ENCODE results near the gene OPN3.

Gene OPN3

DNA sequence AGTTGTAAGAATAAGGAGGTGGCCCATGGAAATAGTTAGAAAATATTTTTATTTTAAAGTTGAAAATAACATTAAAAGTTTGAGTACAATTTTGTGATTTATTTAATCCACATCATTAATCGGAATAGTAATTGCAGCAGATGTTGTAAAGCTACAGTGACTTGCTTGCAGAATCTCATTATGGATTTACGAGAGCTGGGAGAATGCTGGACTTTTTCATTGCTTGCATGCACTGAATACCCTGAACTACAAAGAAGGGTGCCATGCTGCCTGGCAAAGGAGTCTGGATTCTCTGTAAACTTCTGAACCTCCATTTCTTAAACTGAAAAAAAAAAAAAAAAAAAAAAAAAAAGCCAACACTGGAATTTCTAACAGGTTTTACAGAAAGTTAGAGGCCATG is 38.4 kb upstream of the OPN3 start:
- no peak for ATAC-seq
- TF ChIP-seq ESRRG (CRISPR knock-in tag; IDR thresholded peaks at IDR 0.05) = no peak
- TF ChIP-seq ZNF8 (CRISPR knock-in tag; IDR thresholded peaks at IDR 0.05) = no peak
- TF ChIP-seq, protein P1, sequence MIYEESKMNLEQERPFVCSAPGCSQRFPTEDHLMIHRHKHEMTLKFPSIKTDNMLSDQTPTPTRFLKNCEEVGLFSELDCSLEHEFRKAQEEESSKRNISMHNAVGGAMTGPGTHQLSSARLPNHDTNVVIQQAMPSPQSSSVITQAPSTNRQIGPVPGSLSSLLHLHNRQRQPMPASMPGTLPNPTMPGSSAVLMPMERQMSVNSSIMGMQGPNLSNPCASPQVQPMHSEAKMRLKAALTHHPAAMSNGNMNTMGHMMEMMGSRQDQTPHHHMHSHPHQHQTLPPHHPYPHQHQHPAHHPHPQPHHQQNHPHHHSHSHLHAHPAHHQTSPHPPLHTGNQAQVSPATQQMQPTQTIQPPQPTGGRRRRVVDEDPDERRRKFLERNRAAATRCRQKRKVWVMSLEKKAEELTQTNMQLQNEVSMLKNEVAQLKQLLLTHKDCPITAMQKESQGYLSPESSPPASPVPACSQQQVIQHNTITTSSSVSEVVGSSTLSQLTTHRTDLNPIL (CRISPR knock-in tag; IDR thresholded peaks at IDR 0.05; ENCODE audit: low read depth) = no peak
- no peak for TF ChIP-seq TCF4 (CRISPR knock-in tag; IDR thresholded peaks at IDR 0.05; ENCODE audit: borderline replicate concordance)
- TF ChIP-seq, protein P2, sequence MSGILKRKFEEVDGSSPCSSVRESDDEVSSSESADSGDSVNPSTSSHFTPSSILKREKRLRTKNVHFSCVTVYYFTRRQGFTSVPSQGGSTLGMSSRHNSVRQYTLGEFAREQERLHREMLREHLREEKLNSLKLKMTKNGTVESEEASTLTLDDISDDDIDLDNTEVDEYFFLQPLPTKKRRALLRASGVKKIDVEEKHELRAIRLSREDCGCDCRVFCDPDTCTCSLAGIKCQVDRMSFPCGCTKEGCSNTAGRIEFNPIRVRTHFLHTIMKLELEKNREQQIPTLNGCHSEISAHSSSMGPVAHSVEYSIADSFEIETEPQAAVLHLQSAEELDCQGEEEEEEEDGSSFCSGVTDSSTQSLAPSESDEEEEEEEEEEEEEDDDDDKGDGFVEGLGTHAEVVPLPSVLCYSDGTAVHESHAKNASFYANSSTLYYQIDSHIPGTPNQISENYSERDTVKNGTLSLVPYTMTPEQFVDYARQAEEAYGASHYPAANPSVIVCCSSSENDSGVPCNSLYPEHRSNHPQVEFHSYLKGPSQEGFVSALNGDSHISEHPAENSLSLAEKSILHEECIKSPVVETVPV (CRISPR knock-in tag; IDR thresholded peaks at IDR 0.05) = no peak
- no peak for TF ChIP-seq PPARA (CRISPR knock-in tag; IDR thresholded peaks at IDR 0.05; ENCODE audit: borderline replicate concordance)
- TF ChIP-seq ZNF70 (CRISPR knock-in tag; IDR thresholded peaks at IDR 0.05) = no peak
- no peak for TF ChIP-seq BACH2 (CRISPR knock-in tag; IDR thresholded peaks at IDR 0.05; ENCODE audit: borderline replicate concordance)
- TF ChIP-seq ARNTL (CRISPR knock-in tag; IDR thresholded peaks at IDR 0.05; ENCODE audit: borderline replicate concordance, low read depth) = no peak
- no peak for TF ChIP-seq ZFP30 (CRISPR knock-in tag; IDR thresholded peaks at IDR 0.05)

DNA sequence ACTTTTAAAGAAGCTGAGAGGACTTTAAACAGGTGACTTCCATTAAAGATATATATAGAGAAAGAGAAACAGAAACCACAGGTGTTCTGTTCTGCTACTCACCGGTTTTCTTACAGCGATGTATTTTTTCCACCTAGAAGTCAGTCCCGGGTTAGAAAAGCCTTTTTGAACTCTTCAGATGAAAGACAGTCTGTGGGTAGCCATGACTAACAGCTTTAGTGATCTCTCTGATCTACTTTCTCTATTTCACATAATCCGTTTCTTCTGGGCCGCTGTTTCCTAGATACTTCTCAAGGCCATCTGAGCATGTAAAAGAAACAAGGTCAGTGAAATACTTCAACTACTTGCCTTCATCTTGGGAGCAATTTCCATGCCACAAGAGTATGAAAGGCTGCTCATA is 37.0 kb upstream of the OPN3 start:
- ATAC-seq = no peak
- TF ChIP-seq ZNF70 (CRISPR knock-in tag; IDR thresholded peaks at IDR 0.05) = no peak
- no peak for TF ChIP-seq BACH2 (CRISPR knock-in tag; IDR thresholded peaks at IDR 0.05; ENCODE audit: borderline replicate concordance)
- TF ChIP-seq ZFP30 (CRISPR knock-in tag; IDR thresholded peaks at IDR 0.05) = no peak
- TF ChIP-seq, protein P3, sequence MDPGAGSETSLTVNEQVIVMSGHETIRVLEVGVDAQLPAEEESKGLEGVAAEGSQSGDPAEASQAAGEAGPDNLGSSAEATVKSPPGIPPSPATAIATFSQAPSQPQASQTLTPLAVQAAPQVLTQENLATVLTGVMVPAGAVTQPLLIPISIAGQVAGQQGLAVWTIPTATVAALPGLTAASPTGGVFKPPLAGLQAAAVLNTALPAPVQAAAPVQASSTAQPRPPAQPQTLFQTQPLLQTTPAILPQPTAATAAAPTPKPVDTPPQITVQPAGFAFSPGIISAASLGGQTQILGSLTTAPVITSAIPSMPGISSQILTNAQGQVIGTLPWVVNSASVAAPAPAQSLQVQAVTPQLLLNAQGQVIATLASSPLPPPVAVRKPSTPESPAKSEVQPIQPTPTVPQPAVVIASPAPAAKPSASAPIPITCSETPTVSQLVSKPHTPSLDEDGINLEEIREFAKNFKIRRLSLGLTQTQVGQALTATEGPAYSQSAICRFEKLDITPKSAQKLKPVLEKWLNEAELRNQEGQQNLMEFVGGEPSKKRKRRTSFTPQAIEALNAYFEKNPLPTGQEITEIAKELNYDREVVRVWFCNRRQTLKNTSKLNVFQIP (CRISPR knock-in tag; IDR thresholded peaks at IDR 0.05; ENCODE audit: borderline replicate concordance, low read depth) = no peak
- no peak for TF ChIP-seq ARNTL (CRISPR knock-in tag; IDR thresholded peaks at IDR 0.05; ENCODE audit: borderline replicate concordance, low read depth)
- TF ChIP-seq, protein P4, sequence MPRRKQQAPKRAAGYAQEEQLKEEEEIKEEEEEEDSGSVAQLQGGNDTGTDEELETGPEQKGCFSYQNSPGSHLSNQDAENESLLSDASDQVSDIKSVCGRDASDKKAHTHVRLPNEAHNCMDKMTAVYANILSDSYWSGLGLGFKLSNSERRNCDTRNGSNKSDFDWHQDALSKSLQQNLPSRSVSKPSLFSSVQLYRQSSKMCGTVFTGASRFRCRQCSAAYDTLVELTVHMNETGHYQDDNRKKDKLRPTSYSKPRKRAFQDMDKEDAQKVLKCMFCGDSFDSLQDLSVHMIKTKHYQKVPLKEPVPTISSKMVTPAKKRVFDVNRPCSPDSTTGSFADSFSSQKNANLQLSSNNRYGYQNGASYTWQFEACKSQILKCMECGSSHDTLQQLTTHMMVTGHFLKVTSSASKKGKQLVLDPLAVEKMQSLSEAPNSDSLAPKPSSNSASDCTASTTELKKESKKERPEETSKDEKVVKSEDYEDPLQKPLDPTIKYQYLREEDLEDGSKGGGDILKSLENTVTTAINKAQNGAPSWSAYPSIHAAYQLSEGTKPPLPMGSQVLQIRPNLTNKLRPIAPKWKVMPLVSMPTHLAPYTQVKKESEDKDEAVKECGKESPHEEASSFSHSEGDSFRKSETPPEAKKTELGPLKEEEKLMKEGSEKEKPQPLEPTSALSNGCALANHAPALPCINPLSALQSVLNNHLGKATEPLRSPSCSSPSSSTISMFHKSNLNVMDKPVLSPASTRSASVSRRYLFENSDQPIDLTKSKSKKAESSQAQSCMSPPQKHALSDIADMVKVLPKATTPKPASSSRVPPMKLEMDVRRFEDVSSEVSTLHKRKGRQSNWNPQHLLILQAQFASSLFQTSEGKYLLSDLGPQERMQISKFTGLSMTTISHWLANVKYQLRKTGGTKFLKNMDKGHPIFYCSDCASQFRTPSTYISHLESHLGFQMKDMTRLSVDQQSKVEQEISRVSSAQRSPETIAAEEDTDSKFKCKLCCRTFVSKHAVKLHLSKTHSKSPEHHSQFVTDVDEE (CRISPR knock-in tag; IDR thresholded peaks at IDR 0.05) = no peak
- TF ChIP-seq ESRRG (CRISPR knock-in tag; IDR thresholded peaks at IDR 0.05) = no peak
- no peak for TF ChIP-seq OSR1 (CRISPR knock-in tag; IDR thresholded peaks at IDR 0.05)
- no peak for TF ChIP-seq PPARA (CRISPR knock-in tag; IDR thresholded peaks at IDR 0.05; ENCODE audit: borderline replicate concordance)
- no peak for TF ChIP-seq TCF4 (CRISPR knock-in tag; IDR thresholded peaks at IDR 0.05; ENCODE audit: borderline replicate concordance)

DNA sequence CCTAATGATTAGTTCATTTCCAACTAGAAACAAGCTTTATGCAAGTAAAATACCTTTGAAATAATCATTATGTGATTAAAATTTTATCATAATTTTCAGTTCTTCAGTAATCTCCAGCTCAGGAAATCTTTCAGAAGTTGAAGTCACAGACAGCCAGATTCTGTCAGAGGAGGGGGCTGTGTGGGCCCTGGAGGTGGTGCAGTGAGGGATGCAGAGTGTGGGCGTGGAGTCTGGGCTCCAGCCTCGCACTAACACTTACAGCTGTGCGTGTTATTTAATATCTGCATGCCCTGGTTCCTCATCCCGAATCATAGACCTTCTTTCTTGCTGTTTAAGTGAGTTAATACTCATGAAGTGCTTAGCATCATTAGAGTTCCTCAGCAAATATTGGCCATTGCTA is 35.8 kb upstream of the OPN3 start:
- TF ChIP-seq ESRRG (CRISPR knock-in tag; IDR thresholded peaks at IDR 0.05) (no peak), TCF4 (CRISPR knock-in tag; IDR thresholded peaks at IDR 0.05; ENCODE audit: borderline replicate concordance) (no peak), BACH2 (CRISPR knock-in tag; IDR thresholded peaks at IDR 0.05; ENCODE audit: borderline replicate concordance) (no peak), OSR1 (CRISPR knock-in tag; IDR thresholded peaks at IDR 0.05) (no peak), CSDC2 (CRISPR knock-in tag; IDR thresholded peaks at IDR 0.05) (no peak), TOX (CRISPR knock-in tag; IDR thresholded peaks at IDR 0.05; ENCODE audit: borderline replicate concordance) (no peak), ISL1 (CRISPR knock-in tag; IDR thresholded peaks at IDR 0.05) (no peak), PPARA (CRISPR knock-in tag; IDR thresholded peaks at IDR 0.05; ENCODE audit: borderline replicate concordance) (no peak), ZC3H10 (CRISPR knock-in tag; IDR thresholded peaks at IDR 0.05) (no peak), SNAI2 (CRISPR knock-in tag; IDR thresholded peaks at IDR 0.05) (no peak), ZNF565 (CRISPR knock-in tag; conservative IDR thresholded peaks at IDR 0.05; ENCODE audit: low read depth) (no peak), ZFP30 (CRISPR knock-in tag; IDR thresholded peaks at IDR 0.05) (no peak)
- TF ChIP-seq, protein P1 (CRISPR knock-in tag; IDR thresholded peaks at IDR 0.05; ENCODE audit: low read depth) = no peak
- TF ChIP-seq, protein P2 (CRISPR knock-in tag; IDR thresholded peaks at IDR 0.05) = no peak
- TF ChIP-seq, protein P3 (CRISPR knock-in tag; IDR thresholded peaks at IDR 0.05; ENCODE audit: borderline replicate concordance, low read depth) = no peak
- ATAC-seq = no peak
